GM12891 (cell line): ENCODE results near the gene ST7.
A peak's percentile ranks its signal among the peaks of the same experiment; 100 is the strongest.

Source experiments
- DNase-seq: peaks from one replicate; pipeline ENCODE4 v3.0.0; 2011; ENCODE audit warnings: low spot score; ENCODE audit not compliant: insufficient read length
- FAIRE-seq: peaks from 2 replicates; lab custom pipeline; 2011; peaks lifted over from hg19 to GRCh38; lab: Jason Lieb, UNC
- PAX5 ChIP-seq: IDR thresholded peaks from 2 replicates; pipeline ENCODE4 v1.6.1; 2011; ENCODE audit warnings: low read length, moderate library complexity, mild to moderate bottlenecking; ENCODE audit not compliant: insufficient read depth, severe bottlenecking
- POLR2A ChIP-seq: IDR thresholded peaks from 2 replicates; pipeline ENCODE4 v1.6.1; 2011; ENCODE audit warnings: low read depth, low read length, control low read depth
- POLR2AphosphoS5 ChIP-seq: IDR thresholded peaks from 2 replicates; pipeline ENCODE4 v1.6.1; 2011; ENCODE audit warnings: low read depth, low read length, control low read depth
- POU2F2 ChIP-seq: IDR thresholded peaks from 2 replicates; pipeline ENCODE4 v1.6.1; 2011; ENCODE audit warnings: low read depth, mild to moderate bottlenecking, control low read depth, low read length, moderate library complexity
- SPI1 ChIP-seq: IDR thresholded peaks from 2 replicates; pipeline ENCODE4 v1.6.1; 2011; ENCODE audit warnings: low read depth, low read length, control low read depth
- TAF1 ChIP-seq: IDR thresholded peaks from 2 replicates; pipeline ENCODE4 v1.6.1; 2011; ENCODE audit warnings: low read depth, low read length, control low read depth

Gene ST7

GRCh38 chr7:117212969-117213877 lies 259.9 kb downstream of the ST7 start:
- FAIRE-seq = peak; percentile 41
- TF ChIP-seq PAX5 = no peak
- no peak for TF ChIP-seq POLR2A
- 0 out of 2 replicates have a peak, but pooled peaks have one; percentile 6 for TF ChIP-seq SPI1
- no peak for DNase-seq

GRCh38 chr7:117216010-117216409 lies 262.7 kb downstream of the ST7 start:
- FAIRE-seq (no peak), DNase-seq (no peak)
- TF ChIP-seq POU2F2 = no peak
- no peak for TF ChIP-seq POLR2AphosphoS5
- TF ChIP-seq PAX5 = no peak
- TF ChIP-seq SPI1 = no peak
- TF ChIP-seq POLR2A = no peak
- no peak for TF ChIP-seq TAF1

- no peak for FAIRE-seq
- TF ChIP-seq SPI1 = no peak
- TF ChIP-seq POLR2A = no peak
- DNase-seq = no peak
Measured at GRCh38 chr7:117216436-117217069, 263.3 kb downstream of the ST7 start.

GRCh38 chr7:117217106-117218035 lies 264.1 kb downstream of the ST7 start:
- TF ChIP-seq POLR2AphosphoS5 = no peak
- FAIRE-seq (no peak), DNase-seq (no peak)

- FAIRE-seq (no peak), DNase-seq (no peak)
- no peak for TF ChIP-seq POU2F2
- TF ChIP-seq PAX5 = no peak
Measured at GRCh38 chr7:117218700-117219099, 265.4 kb downstream of the ST7 start.

- DNase-seq (no peak), FAIRE-seq (no peak)
- TF ChIP-seq POU2F2 = no peak
- TF ChIP-seq POLR2AphosphoS5 = no peak
- no peak for TF ChIP-seq TAF1
Measured at GRCh38 chr7:117219485-117219884, 266.2 kb downstream of the ST7 start.

- no peak for FAIRE-seq
- no peak for TF ChIP-seq TAF1
- no peak for TF ChIP-seq POLR2AphosphoS5
- no peak for TF ChIP-seq POLR2A
- TF ChIP-seq POU2F2 = no peak
- TF ChIP-seq PAX5 = no peak
- TF ChIP-seq SPI1 = no peak
- DNase-seq = no peak
Measured at GRCh38 chr7:117220836-117221235, 267.5 kb downstream of the ST7 start.

GRCh38 chr7:117225536-117225935 lies 272.2 kb downstream of the ST7 start:
- FAIRE-seq (no peak), DNase-seq (no peak)
- TF ChIP-seq POLR2AphosphoS5 (no peak), TAF1 (no peak), SPI1 (no peak), POU2F2 (no peak), PAX5 (no peak), POLR2A (no peak)

- TF ChIP-seq POLR2AphosphoS5 (no peak), POLR2A (no peak)
- FAIRE-seq = no peak
- no peak for DNase-seq
Measured at GRCh38 chr7:117227091-117227490, 273.8 kb downstream of the ST7 start.

GRCh38 chr7:117229350-117229749 lies 276.0 kb downstream of the ST7 start:
- TF ChIP-seq POLR2A (0 out of 2 replicates have a peak, but pooled peaks have one; percentile 38), PAX5 (no peak), POU2F2 (no peak), POLR2AphosphoS5 (peak; percentile 22; the same call in 1 of the 2 replicates)
- FAIRE-seq (no peak), DNase-seq (no peak)
